Measurements from ENCODE around the gene MKX. TPM values are rescaled to one million over a fixed set of nuclear protein-coding genes. Genes with fewer than 3 reads are reported as not detected.

MKX gene
- total RNA-seq, 1 donor from 2014 or later = 0.22 TPM

DNA sequence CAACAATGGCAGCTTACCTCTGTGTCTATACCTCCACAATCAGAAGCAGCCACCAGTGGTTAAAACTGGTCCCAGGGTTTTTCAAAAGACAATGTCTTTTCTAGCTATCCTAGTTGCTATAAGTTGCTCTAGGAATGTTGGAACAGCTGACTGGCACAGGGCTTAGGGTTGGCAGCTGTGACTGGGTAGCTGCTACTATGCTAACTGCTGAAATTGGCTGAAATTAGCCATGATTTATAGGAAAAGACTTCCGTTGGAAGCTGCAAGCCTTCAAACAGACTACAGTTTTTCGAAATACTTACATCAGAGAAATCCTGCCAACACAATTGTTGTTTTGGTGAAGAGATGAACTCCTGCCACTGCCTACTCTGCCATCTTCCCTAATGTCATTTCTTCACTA, 102.3 kb downstream of the MKX start:
- Histone ChIP-seq H3K4me1 (no peaks in the 10 kb centered on the region), H3K36me3 (no peaks in the 10 kb centered on the region), H3K27me3 (ENCODE audit: low read depth) (peaks cover 2% of the 10 kb centered on the region), H3K9me3 (replicated peaks) (peaks cover 21% of the 10 kb centered on the region), H3K27ac (replicated peaks) (no peak overlapping the region), H3K4me3 (no peak overlapping the region)
- DNase-seq = no peak
- TF ChIP-seq CTCF (IDR thresholded peaks at IDR 0.05; ENCODE audit: borderline replicate concordance) = no peak
- intact Hi-C loops (cut with micrococcal nuclease) = no loop called here

DNA sequence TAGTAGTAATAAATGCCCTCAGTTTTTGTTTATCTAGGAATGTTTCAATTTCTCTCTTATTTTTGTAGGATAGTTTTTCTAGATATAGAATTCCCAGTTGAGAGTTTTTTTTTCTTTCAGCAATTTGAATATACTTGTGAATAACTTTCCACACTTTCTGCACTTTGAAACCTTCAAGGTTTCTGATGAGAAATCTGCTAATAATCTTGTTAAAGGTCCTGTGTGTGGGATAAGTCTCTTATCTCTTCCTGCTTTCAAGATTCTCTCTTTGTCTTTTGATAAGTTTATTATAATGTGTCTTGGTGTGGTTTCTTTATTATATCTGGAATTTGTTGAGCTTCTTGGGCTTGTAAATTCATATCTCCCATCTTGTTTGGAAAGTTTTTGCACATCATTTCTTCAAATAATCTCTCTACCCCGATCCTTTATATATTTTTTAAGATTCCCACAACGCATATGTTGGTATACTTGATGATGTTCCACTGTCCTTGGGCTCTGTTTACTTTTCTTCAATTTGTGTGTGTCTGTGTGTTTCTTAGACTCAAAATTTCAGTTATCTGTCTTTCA, 103.5 kb downstream of the MKX start:
- Histone ChIP-seq H3K36me3 (no peaks in the 10 kb centered on the region), H3K9me3 (replicated peaks) (peaks cover 21% of the 10 kb centered on the region), H3K4me3 (no peak overlapping the region), H3K27ac (replicated peaks) (no peak overlapping the region), H3K4me1 (no peaks in the 10 kb centered on the region), H3K27me3 (ENCODE audit: low read depth) (no peaks in the 10 kb centered on the region)
- DNase-seq = no peak
- no peak for TF ChIP-seq CTCF (IDR thresholded peaks at IDR 0.05; ENCODE audit: borderline replicate concordance)
- intact Hi-C loops (cut with micrococcal nuclease) = no loop called here

GRCh38 chr10:27638071-27638750, 107.4 kb downstream of the MKX start:
- Histone ChIP-seq H3K9me3 (replicated peaks) (peaks cover 21% of the 10 kb centered on the region), H3K4me1 (no peaks in the 10 kb centered on the region), H3K27me3 (ENCODE audit: low read depth) (no peaks in the 10 kb centered on the region), H3K4me3 (no peak overlapping the region), H3K27ac (replicated peaks) (no peak overlapping the region), H3K36me3 (no peaks in the 10 kb centered on the region)
- intact Hi-C loops (cut with micrococcal nuclease) = no loop called here
- no peak for DNase-seq
- TF ChIP-seq CTCF (IDR thresholded peaks at IDR 0.05; ENCODE audit: borderline replicate concordance) = no peak

DNA sequence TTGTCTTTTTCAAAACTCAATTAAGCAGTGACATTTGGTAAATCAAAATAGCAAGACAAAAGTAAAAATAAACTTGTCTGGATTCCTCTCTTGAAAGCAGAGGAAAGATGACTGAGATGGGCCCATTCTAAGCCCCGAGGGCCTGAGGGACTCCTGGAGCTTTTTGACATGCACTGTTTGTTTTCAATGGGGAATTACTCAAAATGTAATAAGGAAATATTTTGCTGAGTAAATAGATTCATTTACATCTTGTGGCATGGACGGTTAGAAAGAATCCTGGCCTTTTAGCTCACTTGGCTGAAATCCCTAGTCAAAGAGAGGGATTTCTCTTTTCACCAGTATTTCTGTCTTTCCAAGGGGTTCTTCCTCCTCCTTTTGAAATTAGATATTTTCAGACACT, 108.0 kb downstream of the MKX start:
- H3K36me3 ChIP-seq = no peaks in the 10 kb centered on the region
- no peaks in the 10 kb centered on the region for H3K27me3 ChIP-seq (ENCODE audit: low read depth)
- intact Hi-C loops (cut with micrococcal nuclease) = no loop called here
- H3K27ac ChIP-seq (replicated peaks) = no peak overlapping the region
- H3K4me3 ChIP-seq = no peak overlapping the region
- H3K4me1 ChIP-seq = no peaks in the 10 kb centered on the region
- no peak for TF ChIP-seq CTCF (IDR thresholded peaks at IDR 0.05; ENCODE audit: borderline replicate concordance)
- no peak for DNase-seq
- peaks cover 17% of the 10 kb centered on the region for H3K9me3 ChIP-seq (replicated peaks)

GRCh38 chr10:27636816-27637215, 108.8 kb downstream of the MKX start:
- Histone ChIP-seq H3K27me3 (ENCODE audit: low read depth) (no peaks in the 10 kb centered on the region), H3K9me3 (replicated peaks) (peaks cover 9% of the 10 kb centered on the region), H3K36me3 (no peaks in the 10 kb centered on the region), H3K27ac (replicated peaks) (no peak overlapping the region), H3K4me1 (no peaks in the 10 kb centered on the region), H3K4me3 (no peak overlapping the region)
- no peak for DNase-seq
- no peak for TF ChIP-seq CTCF (IDR thresholded peaks at IDR 0.05; ENCODE audit: borderline replicate concordance)
- intact Hi-C loops (cut with micrococcal nuclease) = no loop called here

Measured in left ventricle myocardium inferior (tissue), 1 donor.